B cell (primary cell): Measurements from ENCODE around the gene NTHL1. TPM values are rescaled to one million over a fixed set of nuclear protein-coding genes. Genes with fewer than 3 reads are reported as not detected.

Source experiments
- ATAC-seq: fragments of 200-7000 bp; cut with Tn5 transposase; one replicate; pipeline ENCODE4 v1.10.0; 2021; ENCODE audit warnings: low read depth, mild to moderate bottlenecking, moderate number of reproducible peaks, moderate library complexity
- CTCF ChIA-PET: fragments of 350-600 bp; sonication (Branson Sonifier 250); formaldehyde crosslinking; loops from one replicate; lab custom pipeline; 2021; ENCODE audit warnings: antibody characterized with exemption, inconsistent platforms; lab: Charles Lee
- POLR2A ChIA-PET: fragments of 350-600 bp; sonication (Branson Sonifier 250); formaldehyde crosslinking; loops from one replicate; lab custom pipeline; 2021; ENCODE audit warnings: antibody characterized with exemption; lab: Charles Lee
- DNase-seq: peaks from one replicate; pipeline ENCODE4 v3.0.0; 2013
- H2AFZ ChIP-seq: 2 replicates; pipeline ENCODE4 v1.6.1; 2012; ENCODE audit warnings: mild to moderate bottlenecking, low read depth, low read length; ENCODE audit not compliant: insufficient read depth, poor library complexity, severe bottlenecking
- H3K27ac ChIP-seq, 2 donors: 1 replicate in 1 of 2; 2 replicates in 1 of 2; pipeline ENCODE4 v1.5.1; 2012 to 2013; ENCODE audit warnings: low read length in 2 of 2, mild to moderate bottlenecking in 2 of 2, moderate library complexity in 1 of 2
- H3K27me3 ChIP-seq, 4 experiments: fragments of 200-600 bp in 1 of 4; sonication (generic) in 1 of 4; replicated peaks in 1 of 4; 1 replicate in 2 of 4; 2 replicates in 2 of 4; pipeline versions ENCODE4 v1.6.1 to v1.7.0; 2013 to 2016; ENCODE audit warnings: low read length in 3 of 4, mild to moderate bottlenecking in 2 of 4, mixed read lengths in 1 of 4, moderate library complexity in 1 of 4; ENCODE audit not compliant: insufficient read depth in 4 of 4, control insufficient read depth in 3 of 4; ENCODE audit errors: control extremely low read depth in 1 of 4
- H3K36me3 ChIP-seq, 2 experiments: replicated peaks in 1 of 2; 1 replicate in 1 of 2; 2 replicates in 1 of 2; pipeline versions ENCODE4 v1.6.1 to v1.7.1; 2013; ENCODE audit warnings: low read length in 1 of 2; ENCODE audit not compliant: insufficient read depth in 2 of 2, control insufficient read depth in 1 of 2; ENCODE audit errors: control extremely low read depth in 1 of 2, extremely low read depth in 1 of 2
- H3K4me1 ChIP-seq, 2 donors: fragments of 200-600 bp in 1 of 2; sonication (generic) in 1 of 2; 1 replicate in 1 of 2; 2 replicates in 1 of 2; pipeline versions ENCODE4 v1.5.1 to v1.6.1; 2013 to 2017; ENCODE audit warnings: low read length in 2 of 2; ENCODE audit not compliant: control insufficient read depth in 2 of 2, insufficient read depth in 2 of 2
- H3K4me2 ChIP-seq: replicated peaks from 2 replicates; pipeline ENCODE3; 2012; ENCODE audit warnings: mild to moderate bottlenecking, low read depth, low read length; ENCODE audit not compliant: poor library complexity, severe bottlenecking
- H3K4me3 ChIP-seq, 5 experiments: fragments of 200-600 bp in 1 of 5; sonication (generic) in 1 of 5; 1 replicate in 3 of 5; 2 replicates in 2 of 5; pipeline versions ENCODE4 v1.5.1 to v1.7.0; 2011 to 2016; ENCODE audit warnings: low read length in 4 of 5, mild to moderate bottlenecking in 4 of 5, low read depth in 2 of 5, control low read depth in 1 of 5, moderate library complexity in 1 of 5; ENCODE audit not compliant: insufficient read depth in 1 of 5; ENCODE audit errors: control extremely low read depth in 1 of 5, extremely low read depth in 1 of 5
- H3K79me2 ChIP-seq: fragments of 200-600 bp; sonication (generic); one replicate; pipeline ENCODE4 v1.6.0; 2016; ENCODE audit warnings: low read length; ENCODE audit not compliant: control insufficient read depth, insufficient read depth
- H3K9ac ChIP-seq: fragments of 200-600 bp; sonication (generic); 2 replicates; pipeline ENCODE4 v1.6.1; 2017; ENCODE audit warnings: mild to moderate bottlenecking, low read length, moderate library complexity
- H3K9me3 ChIP-seq, 3 donors: one replicate each; pipeline versions ENCODE4 v1.6.1 to v1.7.1; 2013; ENCODE audit warnings: low read length in 2 of 3; ENCODE audit not compliant: control insufficient read depth in 2 of 3, insufficient read depth in 1 of 3; ENCODE audit errors: control extremely low read depth in 1 of 3
- H4K20me1 ChIP-seq: 2 replicates; pipeline ENCODE4 v1.6.0; 2012; ENCODE audit warnings: mild to moderate bottlenecking, low read length; ENCODE audit not compliant: insufficient read depth, control insufficient read depth, poor library complexity, severe bottlenecking
- H3K27ac Mint-ChIP-seq: one replicate; pipeline ENCODE4 v1.8.0; 2021; ENCODE audit warnings: mixed read lengths
- H3K27me3 Mint-ChIP-seq: one replicate; pipeline ENCODE4 v1.8.0; 2021; ENCODE audit warnings: mixed read lengths
- H3K4me1 Mint-ChIP-seq: one replicate; pipeline ENCODE4 v1.8.0; 2021; ENCODE audit warnings: mixed read lengths
- H3K4me3 Mint-ChIP-seq: one replicate; pipeline ENCODE4 v1.8.0; 2021; ENCODE audit warnings: mixed read lengths
- H3K9me3 Mint-ChIP-seq: one replicate; pipeline ENCODE4 v1.8.0; 2022; ENCODE audit warnings: mixed read lengths; ENCODE audit not compliant: insufficient read depth
- CTCF ChIP-seq: fragments of 200-600 bp; IDR thresholded peaks from one replicate; pipeline ENCODE4 v1.8.0; 2022; ENCODE audit warnings: antibody characterized with exemption, mild to moderate bottlenecking
- EZH2 ChIP-seq: IDR thresholded peaks from 2 replicates; pipeline ENCODE4 v1.6.1; 2012; ENCODE audit warnings: borderline replicate concordance, low read depth, mild to moderate bottlenecking, moderate library complexity, low read length; ENCODE audit not compliant: insufficient read depth, poor library complexity, severe bottlenecking
- WGBS: methylation state at CpG from one replicate; pipeline ENCODE4 v1.1.5; 2013; ENCODE audit warnings: missing lambda C conversion rate; ENCODE audit not compliant: insufficient coverage; 5-methylcytosine and 5-hydroxymethylcytosine counted together
- intact Hi-C: fragments of 100-400 bp; cut with micrococcal nuclease; formaldehyde crosslinking; loops from one replicate; pipeline ENCODE4 v1.10.0; 2022
- polyA plus RNA-seq: library from polyadenylated mRNA; depleted of rRNA; stranded (reverse); fragments of >200 nt; gene quantifications from 2 replicates; pipeline ENCODE4 v1.2.3, GENCODE V29; 2012
- total RNA-seq, 2 donors: library from RNA; stranded (reverse); fragments of 120-200 nt in 1 of 2; gene quantifications; 1 replicate in 1 of 2; 2 replicates in 1 of 2; pipeline versions ENCODE4 v1.2.3 to v1.2.4, GENCODE V29; 2013 to 2022

The NTHL1 gene
- total and polyA plus RNA-seq, 2 donors (not counting 1 experiment from before 2014, with no cell fraction given): 17.5 to 27.6 TPM

- Histone ChIP-seq H3K36me3 (peaks cover 0 to 36% of the 10 kb centered on the region in 2 experiments), H2AFZ (no peak overlapping the region), H3K4me2 (peak overlapping the region; percentile 36), H3K79me2 (peaks cover 78% of the 10 kb centered on the region), H3K4me3 (no peak overlapping the region), H4K20me1 (peaks cover 81% of the 10 kb centered on the region), H3K27ac (no peak overlapping the region), H3K9ac (no peak overlapping the region), H3K27me3 (no peaks in the 10 kb centered on the region), H3K9me3 (no peaks in the 10 kb centered on the region), H3K4me1 (peaks cover 42 to 54% of the 10 kb centered on the region in 2 donors)
- Mint-ChIP-seq H3K27ac (no peak overlapping the region), H3K9me3 (no peaks in the 10 kb centered on the region), H3K4me3 (peak overlapping the region; percentile 44), H3K27me3 (no peaks in the 10 kb centered on the region), H3K4me1 (peaks cover 47% of the 10 kb centered on the region)
- DNase-seq (no peak), ATAC-seq (no peak)
- 53% methylated on average over 21 of the region's 21 CpGs for WGBS
- intact Hi-C loops: no loop called here
- CTCF ChIA-PET: interaction anchor here (2.5 to 4.9 kb wide), 3 partner anchors 12 to 147 kb away, joined by 8 to 46 read pairs (median 32); no protein-coding TSS in a partner anchor
- POLR2A ChIA-PET: no interaction called here
- TF ChIP-seq CTCF (no peak), EZH2 (no peak)
These were observed 42.0 kb downstream of the NTHL1 start for GRCh38 chr16:2005646-2006045.

- intact Hi-C loops: no loop called here
- POLR2A ChIA-PET: interaction anchor here (1.3 to 1.5 kb wide), 2 partner anchors 13 to 150 kb away, joined by 3 to 9 read pairs; partner anchors contain the start of gene TRAF7
- Mint-ChIP-seq H3K4me1 (peaks cover 42% of the 10 kb centered on the region), H3K4me3 (no peak overlapping the region), H3K27me3 (no peaks in the 10 kb centered on the region), H3K9me3 (no peaks in the 10 kb centered on the region), H3K27ac (no peak overlapping the region)
- no peaks in the 10 kb centered on the region for H3K27me3 ChIP-seq
- CTCF ChIA-PET: interaction anchor here (0.9 to 4.9 kb wide), 9 partner anchors 8 to 187 kb away, joined by 3 to 46 read pairs (median 7); partner anchors contain the start of gene RAB26
- 82% methylated on average over 34 of the region's 34 CpGs for WGBS
- H3K4me3 ChIP-seq: no peak overlapping the region
- peaks cover 72% of the 10 kb centered on the region for H3K79me2 ChIP-seq
- H3K4me2 ChIP-seq: peak overlapping the region; percentile 59
- peaks cover 85% of the 10 kb centered on the region for H4K20me1 ChIP-seq
- H3K27ac ChIP-seq: no peak overlapping the region
- no peaks in the 10 kb centered on the region for H3K9me3 ChIP-seq
- peaks cover 0 to 36% of the 10 kb centered on the region in 2 experiments for H3K36me3 ChIP-seq
- ATAC-seq: no peak
- TF ChIP-seq CTCF: no peak
- TF ChIP-seq EZH2: no peak
- H3K9ac ChIP-seq: no peak overlapping the region
- H2AFZ ChIP-seq: no peak overlapping the region
- peaks cover 35 to 47% of the 10 kb centered on the region in 2 donors for H3K4me1 ChIP-seq
- no peak for DNase-seq
These were observed 42.7 kb downstream of the NTHL1 start for GRCh38 chr16:2004795-2005517.
